Measurements from ENCODE around the gene KLF17.

DNA sequence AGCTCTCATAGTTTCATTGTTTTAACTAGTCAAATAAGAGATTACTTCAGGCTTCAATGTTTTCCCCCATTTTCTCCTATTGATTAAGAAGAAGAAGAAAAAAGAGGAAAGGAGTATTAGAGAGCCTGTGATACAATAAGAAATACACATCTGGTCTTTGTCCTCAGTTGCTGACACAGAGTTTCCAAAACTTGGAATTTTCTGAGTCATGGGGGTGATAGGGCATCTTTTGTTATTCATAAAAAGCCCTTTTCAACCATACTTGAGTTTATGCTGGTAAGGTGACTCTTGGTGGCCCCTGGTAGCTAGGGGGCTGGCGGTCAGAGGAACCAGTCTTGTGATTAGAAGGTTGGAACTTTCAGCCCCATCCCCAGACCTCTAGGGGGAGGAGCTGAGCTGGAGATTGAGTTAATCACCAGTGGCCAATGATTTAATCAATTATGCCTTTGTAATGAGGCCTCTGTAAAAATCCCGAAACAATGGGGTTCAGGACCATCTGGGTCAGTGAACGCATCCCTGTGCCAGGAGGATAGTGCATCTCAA, 51.7 kb downstream of the KLF17 start:
- TF ChIP-seq EZH2 (IDR thresholded peaks at IDR 0.05; ENCODE audit: insufficient read depth, poor library complexity, severe bottlenecking) (no peak), EZH2phosphoT487 (IDR thresholded peaks at IDR 0.05; ENCODE audit: insufficient read depth, low read depth) (no peak)
